Caco-2 (cell line): ENCODE results near the gene CACNA1C. TPM values are rescaled to one million over a fixed set of nuclear protein-coding genes. Genes with fewer than 3 reads are reported as not detected.

ENCODE experiments used
- BruUV-seq: library from RNA; stranded (reverse); fragments of 400-500 nt; replicated peaks from 2 replicates; lab custom pipeline; 2021; lab: Mats Ljungman, UMichigan
- CTCF ChIA-PET: fragments of 300-600 bp; sonication (Branson Sonifier 250); formaldehyde crosslinking; loops from one replicate; lab custom pipeline; 2022; ENCODE audit warnings: antibody characterized with exemption; lab: Charles Lee
- POLR2A ChIA-PET: fragments of 300-600 bp; sonication (Branson Sonifier 250); formaldehyde crosslinking; loops from one replicate; lab custom pipeline; 2022; ENCODE audit warnings: antibody characterized with exemption; lab: Charles Lee
- DNase-seq, 2 experiments: peaks; one replicate each; pipeline versions ENCODE4 v3.0.0 to v3.0.0-alpha.2; 2020 to 2022
- H3K27me3 ChIP-seq: replicated peaks from 2 replicates; pipeline ENCODE4 v1.6.0; 2011; ENCODE audit warnings: low read length; ENCODE audit not compliant: control insufficient read depth, insufficient read depth
- H3K36me3 ChIP-seq: 2 replicates; pipeline ENCODE4 v1.5.1; 2011; ENCODE audit warnings: low read length; ENCODE audit not compliant: control insufficient read depth, insufficient read depth
- H3K4me1 ChIP-seq: fragments of 250-450 bp; sonication (Bioruptor Pico); 2 replicates; pipeline ENCODE4 v1.5.1; 2020; ENCODE audit warnings: mild to moderate bottlenecking
- H3K4me3 ChIP-seq: 2 replicates; pipeline ENCODE4 v1.5.1; 2011; ENCODE audit warnings: low read depth, mild to moderate bottlenecking, control low read depth, low read length
- H3K9me3 ChIP-seq: fragments of 250-450 bp; sonication (Bioruptor Pico); 2 replicates; pipeline ENCODE4 v1.5.1; 2020; ENCODE audit warnings: mild to moderate bottlenecking, moderate library complexity
- H3K27ac Mint-ChIP-seq: one replicate; pipeline ENCODE4 v1.8.0; 2022; ENCODE audit warnings: mixed read lengths; ENCODE audit not compliant: unreplicated experiment
- H3K27me3 Mint-ChIP-seq: one replicate; pipeline ENCODE4 v1.8.0; 2022; ENCODE audit warnings: mixed read lengths; ENCODE audit not compliant: insufficient read depth, unreplicated experiment
- H3K36me3 Mint-ChIP-seq: one replicate; pipeline ENCODE4 v1.8.0; 2022; ENCODE audit warnings: mild to moderate bottlenecking, mixed read lengths; ENCODE audit not compliant: insufficient read depth, unreplicated experiment
- H3K4me1 Mint-ChIP-seq: one replicate; pipeline ENCODE4 v1.8.0; 2022; ENCODE audit warnings: low read depth, mixed read lengths; ENCODE audit not compliant: unreplicated experiment
- H3K4me3 Mint-ChIP-seq: one replicate; pipeline ENCODE4 v1.8.0; 2022; ENCODE audit warnings: mild to moderate bottlenecking, moderate library complexity, mixed read lengths; ENCODE audit not compliant: unreplicated experiment
- H3K9me3 Mint-ChIP-seq: one replicate; pipeline ENCODE4 v1.8.0; 2022; ENCODE audit warnings: mixed read lengths; ENCODE audit not compliant: unreplicated experiment
- CTCF ChIP-seq, 2 experiments: fragments of 200-600 bp in 1 of 2; IDR thresholded peaks; 1 replicate in 1 of 2; 2 replicates in 1 of 2; pipeline versions ENCODE4 v1.5.1 to v1.8.0; 2011 to 2022; ENCODE audit warnings: antibody characterized with exemption in 1 of 2, control low read depth in 1 of 2, inconsistent platforms in 1 of 2, low read depth in 1 of 2, low read length in 1 of 2, mild to moderate bottlenecking in 1 of 2, moderate library complexity in 1 of 2; ENCODE audit not compliant: insufficient read depth in 1 of 2, severe bottlenecking in 1 of 2, unreplicated experiment in 1 of 2
- intact Hi-C: fragments of 100-400 bp; cut with micrococcal nuclease; formaldehyde crosslinking; loops from one replicate; pipeline ENCODE4 v1.10.0; 2022; ENCODE audit not compliant: unreplicated experiment
- total RNA-seq: library from RNA; stranded (reverse); gene quantifications from 2 replicates; pipeline ENCODE4 v1.2.3, GENCODE V29; 2022

CACNA1C gene
- total RNA-seq, 1 experiment from 2014 or later: not detected

- H3K36me3 Mint-ChIP-seq: no peaks in the 10 kb centered on the region
- no peak for DNase-seq
- no peak overlapping the region for H3K4me3 Mint-ChIP-seq
- Histone ChIP-seq H3K27me3 (peaks cover 4% of the 10 kb centered on the region), H3K4me3 (no peak overlapping the region), H3K36me3 (no peaks in the 10 kb centered on the region), H3K9me3 (no peaks in the 10 kb centered on the region), H3K4me1 (no peaks in the 10 kb centered on the region)
- peaks cover 31% of the 10 kb centered on the region for H3K27me3 Mint-ChIP-seq
- H3K4me1 Mint-ChIP-seq: no peaks in the 10 kb centered on the region
- CTCF ChIA-PET: no interaction called here
- no TSS peak for BruUV-seq
- intact Hi-C loops: no loop called here
- no peaks in the 10 kb centered on the region for H3K9me3 Mint-ChIP-seq
- no peak overlapping the region for H3K27ac Mint-ChIP-seq
- POLR2A ChIA-PET: no interaction called here
- TF ChIP-seq CTCF (IDR thresholded peaks at IDR 0.05; ENCODE audit: insufficient read depth in 1 of 2, low read depth in 1 of 2, low read length in 1 of 2, severe bottlenecking in 1 of 2, unreplicated experiment in 1 of 2): no peak
Measured at GRCh38 chr12:2351161-2351560, 298.4 kb downstream of the CACNA1C start.

GRCh38 chr12:2352203-2352602, 299.4 kb downstream of the CACNA1C start:
- POLR2A ChIA-PET: no interaction called here
- Histone ChIP-seq H3K9me3 (no peaks in the 10 kb centered on the region), H3K4me1 (no peaks in the 10 kb centered on the region), H3K4me3 (no peak overlapping the region), H3K36me3 (no peaks in the 10 kb centered on the region), H3K27me3 (peaks cover 4% of the 10 kb centered on the region)
- no TSS peak for BruUV-seq
- Mint-ChIP-seq H3K36me3 (no peaks in the 10 kb centered on the region), H3K27me3 (peaks cover 28% of the 10 kb centered on the region), H3K4me1 (no peaks in the 10 kb centered on the region), H3K9me3 (no peaks in the 10 kb centered on the region), H3K27ac (no peak overlapping the region), H3K4me3 (no peak overlapping the region)
- TF ChIP-seq CTCF (IDR thresholded peaks at IDR 0.05; ENCODE audit: insufficient read depth in 1 of 2, low read depth in 1 of 2, low read length in 1 of 2, severe bottlenecking in 1 of 2, unreplicated experiment in 1 of 2): no peak
- no peak for DNase-seq
- CTCF ChIA-PET: no interaction called here
- intact Hi-C loops: no loop called here

- TF ChIP-seq CTCF (IDR thresholded peaks at IDR 0.05; ENCODE audit: insufficient read depth in 1 of 2, low read depth in 1 of 2, low read length in 1 of 2, severe bottlenecking in 1 of 2, unreplicated experiment in 1 of 2): no peak
- no TSS peak for BruUV-seq
- Mint-ChIP-seq H3K36me3 (no peaks in the 10 kb centered on the region), H3K4me3 (no peak overlapping the region), H3K27me3 (peaks cover 28% of the 10 kb centered on the region), H3K9me3 (no peaks in the 10 kb centered on the region), H3K4me1 (no peaks in the 10 kb centered on the region), H3K27ac (no peak overlapping the region)
- Histone ChIP-seq H3K4me1 (no peaks in the 10 kb centered on the region), H3K36me3 (no peaks in the 10 kb centered on the region), H3K27me3 (peaks cover 4% of the 10 kb centered on the region), H3K9me3 (no peaks in the 10 kb centered on the region), H3K4me3 (no peak overlapping the region)
- intact Hi-C loops: no loop called here
- ChIA-PET CTCF (no interaction called here), POLR2A (no interaction called here)
- no peak for DNase-seq
Measured at GRCh38 chr12:2353281-2353680, 300.5 kb downstream of the CACNA1C start.
